Urothelium cell line (cell line): ENCODE data around the gene KANK4.
"Not testable (repeated sequence)": the region's sequence is repeated elsewhere in the genome, so short reads cannot be mapped to it uniquely, and the experiment has no call there.

ENCODE experiments used
- DNase-seq: peaks from one replicate; pipeline ENCODE4 v3.0.0; 2011; ENCODE audit warnings: low spot score, mixed read lengths
- FAIRE-seq: peaks from 2 replicates; lab custom pipeline; 2011; peaks lifted over from hg19 to GRCh38; lab: Jason Lieb, UNC

The KANK4 gene

GRCh38 chr1:62241371-62242131 lies 77.7 kb downstream of the KANK4 start:
- DNase-seq = peak; percentile 45
- no peak for FAIRE-seq

GRCh38 chr1:62240651-62241370 lies 78.4 kb downstream of the KANK4 start:
- no peak for FAIRE-seq
- DNase-seq = no peak

GRCh38 chr1:62239652-62240403 lies 79.4 kb downstream of the KANK4 start:
- FAIRE-seq = not testable (repeated sequence)

GRCh38 chr1:62238507-62238906 lies 80.7 kb downstream of the KANK4 start:
- DNase-seq (no peak), FAIRE-seq (no peak)

More at GRCh38 chr1:62239652-62240403, 79.4 kb downstream of the KANK4 start:
- DNase-seq = not testable (repeated sequence)

GRCh38 chr1:62237950-62238374 lies 81.3 kb downstream of the KANK4 start:
- FAIRE-seq = no peak
- no peak for DNase-seq

- FAIRE-seq = no peak
- no peak for DNase-seq
Observed at GRCh38 chr1:62237361-62237760, 81.9 kb downstream of the KANK4 start.

- FAIRE-seq (no peak), DNase-seq (no peak)
Observed at GRCh38 chr1:62235576-62235975, 83.7 kb downstream of the KANK4 start.

- FAIRE-seq (no peak), DNase-seq (no peak)
Observed at GRCh38 chr1:62234688-62235087, 84.5 kb downstream of the KANK4 start.

- DNase-seq (no peak), FAIRE-seq (no peak)
Observed at GRCh38 chr1:62233926-62234450, 85.2 kb downstream of the KANK4 start.

- FAIRE-seq = no peak
- no peak for DNase-seq
Observed at GRCh38 chr1:62232871-62233278, 86.4 kb downstream of the KANK4 start.

GRCh38 chr1:62230718-62231117 lies 88.5 kb downstream of the KANK4 start:
- peak; percentile 84 for DNase-seq
- FAIRE-seq = peak; percentile 81

- FAIRE-seq (no peak), DNase-seq (no peak)
Observed at GRCh38 chr1:62229932-62230331, 89.3 kb downstream of the KANK4 start.

GRCh38 chr1:62229468-62229867 lies 89.8 kb downstream of the KANK4 start:
- FAIRE-seq = no peak

GRCh38 chr1:62228883-62229187 lies 90.4 kb downstream of the KANK4 start:
- FAIRE-seq = no peak
- no peak for DNase-seq

More at GRCh38 chr1:62229468-62229867, 89.8 kb downstream of the KANK4 start:
- no peak for DNase-seq

GRCh38 chr1:62228136-62228882 lies 90.9 kb downstream of the KANK4 start:
- no peak for FAIRE-seq
- DNase-seq = no peak

GRCh38 chr1:62227496-62227895 lies 91.7 kb downstream of the KANK4 start:
- FAIRE-seq = no peak
- no peak for DNase-seq

- FAIRE-seq = no peak
- no peak for DNase-seq
Observed at GRCh38 chr1:62224182-62224581, 95.1 kb downstream of the KANK4 start.

GRCh38 chr1:62222321-62222720 lies 96.9 kb downstream of the KANK4 start:
- FAIRE-seq (no peak), DNase-seq (no peak)

GRCh38 chr1:62221171-62221570 lies 98.1 kb downstream of the KANK4 start:
- DNase-seq = no peak
- no peak for FAIRE-seq

- not testable (repeated sequence) for FAIRE-seq, DNase-seq
Observed at GRCh38 chr1:62220456-62220855, 98.8 kb downstream of the KANK4 start.

- FAIRE-seq (no peak), DNase-seq (no peak)
Observed at GRCh38 chr1:62218604-62219003, 100.6 kb downstream of the KANK4 start.
